Mononuclear cell (primary cell): ENCODE data around the gene RALGAPA2. TPM values are rescaled to one million over a fixed set of nuclear protein-coding genes. Genes with fewer than 3 reads are reported as not detected.

Experiments
- H3K27me3 ChIP-seq: 2 replicates; pipeline ENCODE4 v1.6.0; 2011; ENCODE audit warnings: low read length, control low read depth; ENCODE audit not compliant: insufficient read depth
- H3K4me1 ChIP-seq: 2 replicates; pipeline ENCODE4 v1.5.1; 2011; ENCODE audit warnings: mild to moderate bottlenecking, low read length, control low read depth; ENCODE audit not compliant: insufficient read depth
- H3K4me3 ChIP-seq: 2 replicates; pipeline ENCODE4 v1.5.1; 2011; ENCODE audit warnings: mild to moderate bottlenecking, low read length, moderate library complexity
- H3K9me3 ChIP-seq: 2 replicates; pipeline ENCODE4 v1.5.1; 2011; ENCODE audit warnings: low read depth, mild to moderate bottlenecking, control low read depth, low read length
- total RNA-seq: library from RNA; depleted of rRNA; stranded (reverse); fragments of >200 nt; gene quantifications from one replicate; pipeline ENCODE4 v1.2.3, GENCODE V29; 2012

The RALGAPA2 gene
- total RNA-seq, 1 donor = 18.4 TPM

DNA sequence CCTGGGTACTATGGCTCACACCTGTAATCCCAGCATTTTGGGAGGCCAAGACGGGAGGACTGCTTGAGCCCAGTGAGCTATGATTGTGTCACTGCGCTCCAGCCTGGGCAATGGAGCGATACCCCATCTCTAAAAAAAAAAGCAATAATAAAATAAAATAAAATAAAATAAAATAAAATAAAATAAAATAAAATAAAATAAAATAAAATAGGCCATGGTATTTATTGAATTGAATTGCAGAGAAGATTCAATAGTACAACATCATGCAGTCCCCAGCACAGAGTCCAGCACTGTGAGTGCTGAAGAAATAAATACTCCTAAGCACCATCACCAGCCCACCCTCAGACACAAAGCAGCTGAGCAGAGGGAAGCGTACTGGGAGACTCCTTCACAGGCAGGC is 144.7 kb downstream of the RALGAPA2 start:
- H3K27me3 ChIP-seq = no peaks in the 10 kb centered on the region
- no peak overlapping the region for H3K4me3 ChIP-seq
- no peaks in the 10 kb centered on the region for H3K9me3 ChIP-seq
- H3K4me1 ChIP-seq = no peaks in the 10 kb centered on the region

DNA sequence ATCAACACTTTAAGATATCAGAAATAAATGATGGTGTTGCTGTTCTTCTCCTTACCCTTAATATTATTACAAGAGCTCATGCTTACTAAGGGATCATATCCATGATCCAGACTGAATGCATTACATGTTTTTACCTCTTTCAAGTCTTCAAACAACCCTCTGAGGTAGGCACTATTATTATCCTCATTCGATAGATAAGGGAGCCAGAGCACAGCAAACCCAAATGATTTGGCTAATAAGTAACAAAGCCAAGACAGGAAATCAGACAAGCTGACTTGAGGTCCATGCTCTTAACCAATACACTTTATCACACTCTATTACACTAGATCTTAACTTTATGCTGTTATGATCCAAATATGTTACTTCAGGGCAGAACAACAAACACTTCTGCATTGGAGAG is 145.9 kb downstream of the RALGAPA2 start:
- no peaks in the 10 kb centered on the region for H3K27me3 ChIP-seq
- H3K9me3 ChIP-seq = no peaks in the 10 kb centered on the region
- H3K4me3 ChIP-seq = no peak overlapping the region
- no peaks in the 10 kb centered on the region for H3K4me1 ChIP-seq

- Histone ChIP-seq H3K4me3 (no peak overlapping the region), H3K9me3 (no peaks in the 10 kb centered on the region), H3K27me3 (no peaks in the 10 kb centered on the region), H3K4me1 (no peaks in the 10 kb centered on the region)
Measured at GRCh38 chr20:20564279-20564678, 148.2 kb downstream of the RALGAPA2 start.

- Histone ChIP-seq H3K9me3 (no peaks in the 10 kb centered on the region), H3K4me3 (no peak overlapping the region), H3K27me3 (no peaks in the 10 kb centered on the region), H3K4me1 (no peaks in the 10 kb centered on the region)
Measured at GRCh38 chr20:20562507-20562906, 149.9 kb downstream of the RALGAPA2 start.

DNA sequence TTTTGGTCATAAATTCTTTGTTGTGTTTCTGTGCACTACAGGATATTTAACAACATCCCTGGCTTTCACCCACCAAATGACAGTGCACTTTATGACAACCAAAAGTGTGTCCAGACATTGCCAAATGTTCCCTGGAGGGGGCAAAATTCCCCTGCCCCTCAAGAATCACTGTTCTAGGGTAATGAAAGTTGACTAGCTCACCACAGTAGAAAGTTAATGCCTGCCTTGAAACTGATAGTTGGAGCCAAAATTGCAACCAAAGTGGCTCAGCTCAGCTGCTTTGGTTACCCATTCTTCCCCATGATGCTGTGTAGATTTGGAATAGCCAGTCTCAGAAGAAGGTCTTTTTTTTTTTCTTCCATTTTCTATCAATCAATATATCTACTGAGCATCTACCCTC is 150.6 kb downstream of the RALGAPA2 start:
- Histone ChIP-seq H3K27me3 (no peaks in the 10 kb centered on the region), H3K9me3 (no peaks in the 10 kb centered on the region), H3K4me1 (no peaks in the 10 kb centered on the region), H3K4me3 (no peak overlapping the region)

GRCh38 chr20:20561172-20561571 is 151.3 kb downstream of the RALGAPA2 start:
- Histone ChIP-seq H3K4me3 (no peak overlapping the region), H3K9me3 (no peaks in the 10 kb centered on the region), H3K27me3 (no peaks in the 10 kb centered on the region), H3K4me1 (no peaks in the 10 kb centered on the region)

GRCh38 chr20:20557406-20557805 is 155.0 kb downstream of the RALGAPA2 start:
- Histone ChIP-seq H3K9me3 (no peaks in the 10 kb centered on the region), H3K4me3 (no peak overlapping the region)

GRCh38 chr20:20555838-20556237 is 156.6 kb downstream of the RALGAPA2 start:
- Histone ChIP-seq H3K4me3 (no peak overlapping the region), H3K27me3 (no peaks in the 10 kb centered on the region), H3K9me3 (no peaks in the 10 kb centered on the region), H3K4me1 (no peaks in the 10 kb centered on the region)

More at GRCh38 chr20:20557406-20557805, 155.0 kb downstream of the RALGAPA2 start:
- Histone ChIP-seq H3K4me1 (no peaks in the 10 kb centered on the region), H3K27me3 (no peaks in the 10 kb centered on the region)

DNA sequence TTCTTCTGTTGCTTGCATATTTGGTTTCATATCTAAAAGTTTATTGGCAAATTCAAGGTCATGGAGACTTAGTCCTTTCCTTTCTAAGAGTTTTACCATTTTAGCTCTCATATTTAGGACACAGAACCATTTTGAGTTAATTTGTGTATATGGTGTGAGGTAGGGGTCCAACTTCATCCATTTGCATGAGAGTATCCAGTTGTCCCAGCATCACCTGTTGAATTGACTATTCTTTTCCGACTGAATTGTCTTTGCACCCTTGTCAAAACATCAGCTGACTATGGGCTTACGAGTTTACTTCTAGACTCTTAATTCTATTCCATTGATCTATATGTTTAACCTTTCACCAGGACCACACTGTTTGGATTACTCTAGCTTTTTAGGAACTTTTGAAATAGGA is 157.5 kb downstream of the RALGAPA2 start:
- Histone ChIP-seq H3K27me3 (no peaks in the 10 kb centered on the region), H3K4me1 (no peaks in the 10 kb centered on the region), H3K9me3 (no peaks in the 10 kb centered on the region), H3K4me3 (no peak overlapping the region)

GRCh38 chr20:20553541-20553940 is 158.9 kb downstream of the RALGAPA2 start:
- no peaks in the 10 kb centered on the region for H3K9me3 ChIP-seq
- no peak overlapping the region for H3K4me3 ChIP-seq
- no peaks in the 10 kb centered on the region for H3K27me3 ChIP-seq
- H3K4me1 ChIP-seq = no peaks in the 10 kb centered on the region

DNA sequence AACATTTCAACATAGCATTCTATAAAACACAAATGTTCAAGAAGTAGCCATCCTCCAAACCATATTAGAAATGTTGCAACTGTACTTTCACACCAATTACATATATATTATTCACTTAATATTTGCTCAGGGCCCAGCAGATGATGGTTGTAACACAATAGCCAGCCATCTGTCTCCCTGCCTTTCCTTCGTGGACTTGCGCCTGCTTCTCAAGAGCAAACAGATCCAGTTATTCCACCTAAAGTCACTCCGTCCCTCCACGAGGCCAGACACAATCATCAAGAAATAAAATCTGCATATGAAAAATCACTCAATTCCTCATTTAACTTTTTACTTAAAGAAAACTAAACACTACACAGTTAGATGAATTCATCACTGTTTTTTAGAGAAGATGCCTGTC is 160.4 kb downstream of the RALGAPA2 start:
- Histone ChIP-seq H3K4me1 (peaks cover 6% of the 10 kb centered on the region), H3K9me3 (no peaks in the 10 kb centered on the region), H3K27me3 (no peaks in the 10 kb centered on the region), H3K4me3 (no peak overlapping the region)

DNA sequence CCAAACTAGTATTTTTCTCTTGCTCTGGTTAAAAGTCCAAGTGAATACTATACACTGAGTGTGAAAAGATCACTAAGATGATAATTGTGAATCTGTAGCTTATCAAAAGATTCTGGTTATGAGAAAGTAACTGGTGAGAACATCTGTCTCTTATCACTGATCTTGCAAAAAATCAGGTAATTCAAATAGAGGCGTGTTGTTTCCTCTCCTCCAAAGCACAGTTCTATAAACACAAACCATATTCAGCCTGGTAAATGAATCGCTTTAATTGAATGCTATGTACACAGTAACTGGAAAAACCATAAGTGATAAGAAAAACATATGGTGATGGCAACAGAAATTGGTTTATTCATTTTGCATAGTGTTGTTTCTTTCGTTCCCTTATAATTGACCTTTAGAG is 161.0 kb downstream of the RALGAPA2 start:
- Histone ChIP-seq H3K27me3 (no peaks in the 10 kb centered on the region), H3K4me1 (peaks cover 6% of the 10 kb centered on the region), H3K9me3 (no peaks in the 10 kb centered on the region), H3K4me3 (no peak overlapping the region)

GRCh38 chr20:20549704-20550103 is 162.7 kb downstream of the RALGAPA2 start:
- H3K9me3 ChIP-seq = no peaks in the 10 kb centered on the region
- peaks cover 6% of the 10 kb centered on the region for H3K4me1 ChIP-seq
- H3K27me3 ChIP-seq = no peaks in the 10 kb centered on the region
- no peak overlapping the region for H3K4me3 ChIP-seq

DNA sequence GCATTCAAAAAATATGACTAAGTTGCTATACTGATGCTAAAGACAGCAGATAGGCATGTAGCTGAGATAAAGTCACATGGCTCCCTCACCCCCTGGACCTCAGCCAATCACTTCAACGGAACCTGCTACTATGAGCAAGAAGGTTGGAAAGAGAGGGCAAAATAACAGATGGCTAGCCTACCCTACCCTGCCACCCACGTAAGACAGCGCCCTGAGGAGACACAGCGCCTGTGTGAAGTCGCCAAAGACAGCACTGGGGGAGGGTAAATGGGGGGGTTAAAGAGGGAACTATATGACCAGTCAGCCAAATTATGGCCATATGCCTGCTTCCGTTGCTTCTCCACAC is 163.2 kb downstream of the RALGAPA2 start:
- Histone ChIP-seq H3K4me3 (no peak overlapping the region), H3K9me3 (no peaks in the 10 kb centered on the region), H3K4me1 (peaks cover 6% of the 10 kb centered on the region), H3K27me3 (no peaks in the 10 kb centered on the region)

DNA sequence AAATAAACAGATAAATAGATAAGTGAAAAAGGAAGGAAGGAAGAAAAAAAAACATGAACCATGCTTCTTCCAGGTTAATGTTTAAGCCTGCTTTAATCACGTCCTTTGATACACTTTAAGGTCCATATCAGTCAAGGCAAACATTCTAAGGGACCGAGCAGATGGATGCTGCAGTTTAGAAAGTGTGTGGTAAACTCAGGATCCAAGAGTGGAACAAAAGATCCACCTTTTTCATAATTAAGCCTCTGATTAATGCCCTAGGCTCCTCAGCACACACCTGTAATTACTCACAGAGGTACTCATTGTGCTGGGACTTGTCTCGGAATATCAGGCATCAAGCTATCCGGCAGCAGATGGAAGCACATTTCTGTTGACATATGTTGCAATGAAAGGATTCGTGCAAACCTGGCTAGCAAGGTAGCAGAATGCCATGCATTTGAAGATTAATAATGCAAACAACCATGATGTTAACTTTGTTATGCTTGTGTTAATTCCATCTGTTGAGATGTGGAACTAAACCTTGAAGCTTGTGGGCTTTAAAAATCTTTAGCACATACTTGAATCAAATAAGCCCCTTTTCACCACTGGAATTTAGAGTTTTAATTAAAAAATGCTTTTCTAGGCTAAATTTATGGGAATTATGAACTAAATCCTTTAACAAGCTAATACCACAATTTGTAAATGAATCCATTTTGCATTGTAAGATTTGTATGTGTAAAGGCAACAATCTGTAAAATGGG is 163.7 kb downstream of the RALGAPA2 start:
- peaks cover 6% of the 10 kb centered on the region for H3K4me1 ChIP-seq
- H3K27me3 ChIP-seq = no peaks in the 10 kb centered on the region
- no peaks in the 10 kb centered on the region for H3K9me3 ChIP-seq
- H3K4me3 ChIP-seq = no peak overlapping the region

- no peak overlapping the region for H3K4me3 ChIP-seq
- H3K4me1 ChIP-seq = peaks cover 6% of the 10 kb centered on the region
- H3K27me3 ChIP-seq = no peaks in the 10 kb centered on the region
- H3K9me3 ChIP-seq = no peaks in the 10 kb centered on the region
Measured at GRCh38 chr20:20547876-20548266, 164.6 kb downstream of the RALGAPA2 start.
